HG03064 (cell line): ENCODE measurements around the gene ARHGAP6.

ENCODE experiments used
- ATAC-seq: cut with Tn5 transposase; IDR thresholded peaks from one replicate; pipeline ENCODE4 v1.9.1; 2021; ENCODE audit warnings: low read depth; ENCODE audit not compliant: unreplicated experiment

The ARHGAP6 gene

DNA sequence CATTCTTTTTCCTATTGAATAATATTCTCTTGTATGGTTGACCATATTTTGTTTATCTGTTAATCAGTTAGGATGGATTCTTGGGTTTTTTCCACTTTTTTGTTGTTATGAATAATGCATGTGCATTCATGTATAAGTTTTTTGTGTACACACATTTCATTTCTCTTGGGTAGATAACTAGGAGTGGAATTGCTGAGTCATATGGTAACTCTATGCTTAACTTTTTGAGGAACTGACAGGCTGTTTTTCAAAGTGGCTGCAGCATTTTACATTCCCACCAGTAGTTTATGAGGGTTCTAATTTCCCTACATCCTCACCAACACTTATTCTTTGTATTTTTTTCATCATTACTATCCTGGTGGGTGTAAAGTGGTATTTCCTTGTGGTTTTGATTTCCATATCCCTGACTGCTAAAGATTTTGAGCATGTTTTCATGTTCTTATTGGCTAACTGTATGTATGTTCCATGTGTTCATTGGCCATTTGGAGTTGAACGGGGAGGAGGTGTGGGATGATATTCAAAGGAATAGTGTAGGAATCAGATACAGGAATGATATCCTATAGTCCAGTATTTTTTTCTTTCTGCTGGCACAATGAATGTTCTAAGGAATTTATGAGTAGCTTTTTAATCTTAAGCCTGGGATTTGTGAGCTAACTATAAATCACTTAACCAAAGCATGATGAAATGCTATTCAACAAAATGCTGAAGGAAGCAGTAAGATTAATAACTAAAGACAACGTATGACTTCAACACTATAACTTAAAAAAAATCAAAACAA, 258.2 kb downstream of the ARHGAP6 start:
- ATAC-seq: no peak

DNA sequence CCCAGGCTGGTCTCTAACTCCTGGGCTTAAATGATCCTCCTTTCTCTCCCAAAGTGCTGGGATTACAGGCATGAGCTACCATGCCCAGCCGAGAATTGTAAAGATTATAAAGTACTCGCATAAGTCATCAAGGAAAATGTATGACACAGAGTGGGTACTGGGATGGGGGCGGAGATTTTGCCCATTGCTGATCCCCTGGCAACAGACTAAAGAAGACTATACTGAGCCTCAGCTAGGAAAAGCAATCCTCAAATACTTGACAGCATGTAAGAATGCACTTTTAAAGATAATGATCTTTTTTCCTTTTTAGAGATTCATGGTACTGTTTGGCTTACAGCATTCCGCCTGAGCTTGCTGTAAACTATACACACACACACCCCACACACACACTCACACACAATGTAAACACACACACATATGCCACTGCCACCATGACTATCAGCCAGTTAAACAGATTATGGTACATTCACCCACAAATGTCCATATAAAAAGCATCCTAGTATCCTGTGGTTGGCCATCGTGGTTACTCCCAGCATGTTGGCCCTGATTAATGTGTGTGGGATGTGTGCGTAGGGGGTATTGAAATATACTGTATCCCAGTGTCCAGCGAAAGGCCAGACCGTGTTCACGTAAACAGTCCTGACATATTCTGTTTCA, 259.5 kb downstream of the ARHGAP6 start:
- ATAC-seq: no peak

- no peak for ATAC-seq
Observed at GRCh38 chrX:11403631-11404030, 262.1 kb downstream of the ARHGAP6 start.

DNA sequence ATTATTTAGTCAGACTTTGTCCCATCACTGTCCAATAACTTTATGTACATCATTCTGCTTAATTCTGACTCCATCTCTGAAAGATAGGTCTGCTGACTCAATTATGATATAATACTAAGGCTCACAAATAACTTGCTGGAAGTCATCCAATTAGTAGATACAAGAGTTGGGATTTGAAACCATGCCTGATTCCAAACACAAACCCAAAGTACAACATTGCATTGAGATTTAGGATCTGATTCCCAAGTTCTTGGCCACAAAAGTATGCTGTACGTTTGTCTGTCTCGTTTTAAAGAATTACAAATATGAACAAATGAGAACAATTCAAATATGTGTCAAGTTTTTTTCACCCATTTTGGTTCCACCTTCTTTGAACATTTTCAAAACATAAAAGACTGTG, 263.8 kb downstream of the ARHGAP6 start:
- ATAC-seq: no peak

GRCh38 chrX:11399489-11400094, 266.1 kb downstream of the ARHGAP6 start:
- no peak for ATAC-seq

DNA sequence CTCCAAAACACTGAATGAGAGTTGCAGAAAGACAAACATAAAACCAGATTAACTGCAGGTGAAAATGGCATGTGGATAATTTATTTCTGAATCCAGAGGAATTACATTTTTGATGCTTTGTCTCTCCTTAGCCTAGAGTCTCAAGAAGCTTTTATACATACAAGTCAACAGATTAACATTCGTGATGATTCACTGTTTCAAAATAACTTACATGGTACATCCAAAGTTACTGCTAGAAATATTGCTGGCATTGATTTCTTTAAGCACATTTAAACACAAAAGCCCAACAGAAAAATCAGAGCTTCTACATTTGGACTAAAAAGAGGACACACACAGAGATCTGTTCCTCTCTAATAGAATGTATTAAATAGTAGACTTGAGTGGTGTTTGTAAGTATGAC, 266.9 kb downstream of the ARHGAP6 start:
- ATAC-seq: no peak

GRCh38 chrX:11398139-11398538, 267.6 kb downstream of the ARHGAP6 start:
- no peak for ATAC-seq

GRCh38 chrX:11397680-11398079, 268.0 kb downstream of the ARHGAP6 start:
- ATAC-seq: peak; percentile 83

- no peak for ATAC-seq
Observed at GRCh38 chrX:11395859-11396258, 269.9 kb downstream of the ARHGAP6 start.

DNA sequence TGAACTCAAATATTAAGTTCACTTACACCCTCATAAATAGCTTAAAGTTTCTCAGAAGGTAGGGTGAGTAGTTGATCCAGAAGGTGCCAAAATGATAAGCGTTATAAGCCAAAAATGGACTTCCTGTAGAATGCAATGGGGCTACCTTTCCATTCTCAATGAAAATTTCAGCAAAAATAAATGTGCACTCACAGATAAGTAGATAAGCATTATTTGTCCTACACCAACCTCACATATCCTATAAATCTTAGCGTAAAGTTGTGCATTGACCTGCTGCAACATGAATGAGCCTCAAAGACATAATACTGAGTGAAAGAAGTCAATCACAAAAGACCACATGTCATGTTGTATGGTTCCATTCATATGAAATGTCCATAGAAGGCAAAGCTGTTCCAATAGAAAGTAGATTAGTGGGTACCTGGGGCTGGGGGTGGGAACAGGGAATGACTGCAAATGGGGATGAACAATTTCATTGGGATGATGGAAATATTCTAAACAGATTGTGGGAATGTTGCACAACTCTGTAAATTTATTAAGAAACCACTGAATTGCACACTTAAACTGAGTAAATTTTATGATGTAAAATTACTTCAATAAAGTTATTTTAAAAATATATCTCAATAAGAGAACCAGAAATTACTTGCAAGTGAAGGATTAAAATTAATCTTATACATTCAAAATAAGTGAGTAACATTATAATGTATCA, 271.6 kb downstream of the ARHGAP6 start:
- ATAC-seq: no peak

DNA sequence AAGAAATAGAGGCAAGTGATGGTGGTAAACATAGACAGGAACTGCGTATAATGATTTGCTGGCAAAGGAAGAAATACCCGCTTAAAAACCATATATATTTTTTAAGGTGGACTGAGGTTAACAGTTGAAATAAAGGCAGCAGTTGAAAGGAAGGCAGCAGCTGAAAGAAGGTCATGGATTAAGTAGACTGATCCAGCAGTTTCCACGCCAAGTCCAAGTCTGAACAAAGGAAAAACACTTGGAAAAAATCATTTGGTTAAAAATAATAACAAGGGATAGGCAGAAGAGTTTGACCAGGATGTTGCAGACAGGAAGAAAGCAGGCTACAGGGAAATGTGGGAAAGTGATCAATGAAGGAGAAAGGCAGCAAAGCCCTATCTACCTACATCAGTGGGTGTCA, 278.9 kb downstream of the ARHGAP6 start:
- ATAC-seq: no peak

GRCh38 chrX:11386001-11386523, 279.7 kb downstream of the ARHGAP6 start:
- no peak for ATAC-seq

GRCh38 chrX:11382930-11383329, 282.8 kb downstream of the ARHGAP6 start:
- ATAC-seq: no peak

- no peak for ATAC-seq
Observed at GRCh38 chrX:11381464-11381863, 284.3 kb downstream of the ARHGAP6 start.

DNA sequence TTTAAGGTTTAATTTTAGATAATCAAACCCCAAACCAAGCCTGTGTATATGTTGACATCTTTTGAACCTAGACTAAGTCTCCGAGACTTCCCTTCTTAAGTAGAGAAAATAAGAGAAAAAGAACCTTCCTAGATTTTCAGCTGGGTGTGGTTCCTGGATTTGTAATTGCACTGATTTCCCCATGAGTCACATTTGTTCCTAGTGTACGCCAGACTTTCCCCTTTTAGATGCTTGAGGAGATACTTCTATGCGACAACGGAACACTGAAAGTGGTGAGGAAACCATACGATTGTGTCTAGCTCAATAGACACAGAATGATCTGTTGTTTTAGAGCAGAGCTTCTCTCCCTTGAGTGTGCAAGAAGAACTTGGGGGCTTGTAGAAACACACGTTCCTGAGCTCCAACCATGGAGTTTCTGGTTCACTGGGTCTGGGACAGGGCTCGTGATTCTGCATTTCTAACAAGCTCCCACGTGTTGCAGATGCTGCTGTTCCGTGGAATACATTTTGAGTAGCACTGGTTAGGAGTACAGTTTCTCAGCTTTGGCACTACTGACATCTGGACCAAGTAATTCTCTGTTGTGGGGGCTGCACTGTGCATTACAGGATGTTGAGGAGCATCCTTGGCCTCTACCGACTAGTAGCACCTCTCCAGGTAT, 285.4 kb downstream of the ARHGAP6 start:
- ATAC-seq: no peak

DNA sequence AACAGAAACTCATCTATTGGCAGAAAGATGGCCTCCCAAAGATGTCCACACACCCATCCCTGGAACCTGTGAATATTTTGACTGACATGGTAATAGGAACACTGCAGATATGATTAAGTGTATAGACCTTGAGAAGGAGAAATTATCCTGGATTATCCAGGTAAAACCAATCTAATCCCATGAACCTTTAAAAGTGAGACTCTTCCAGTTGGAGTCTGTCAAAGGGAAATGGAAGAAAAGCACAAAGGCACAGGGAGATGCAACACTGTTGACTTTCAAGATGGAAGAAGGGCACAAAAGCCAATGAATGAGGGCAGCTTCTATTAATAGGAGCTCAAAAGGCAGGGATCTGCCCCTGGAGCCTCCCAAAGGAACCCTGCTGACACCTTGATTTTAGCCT, 289.6 kb downstream of the ARHGAP6 start:
- ATAC-seq: no peak

DNA sequence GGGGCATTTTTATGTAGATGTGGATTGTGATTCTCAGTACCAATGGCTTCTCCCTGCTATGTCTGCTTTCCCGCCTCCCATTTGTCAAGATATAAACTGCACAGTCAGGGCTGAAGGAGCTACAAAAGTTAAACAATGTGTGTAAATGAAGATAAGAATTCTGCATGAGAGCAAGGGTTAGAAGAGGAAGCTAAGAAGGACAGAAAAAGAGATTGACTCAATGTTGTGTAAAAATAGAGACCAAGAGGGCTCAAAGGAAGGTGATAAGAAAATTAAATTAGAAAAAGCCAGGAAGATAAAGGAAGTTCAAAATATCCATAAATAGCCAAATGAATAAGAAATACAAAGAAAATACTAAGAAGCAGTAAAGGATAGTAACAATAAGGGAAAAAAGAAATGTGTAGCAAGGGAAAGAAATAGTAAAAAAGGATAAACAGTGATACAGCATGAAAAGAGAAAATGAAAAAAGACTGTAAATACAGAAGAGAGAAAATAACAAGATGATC, 290.1 kb downstream of the ARHGAP6 start:
- no peak for ATAC-seq

GRCh38 chrX:11374570-11374969, 291.1 kb downstream of the ARHGAP6 start:
- no peak for ATAC-seq

DNA sequence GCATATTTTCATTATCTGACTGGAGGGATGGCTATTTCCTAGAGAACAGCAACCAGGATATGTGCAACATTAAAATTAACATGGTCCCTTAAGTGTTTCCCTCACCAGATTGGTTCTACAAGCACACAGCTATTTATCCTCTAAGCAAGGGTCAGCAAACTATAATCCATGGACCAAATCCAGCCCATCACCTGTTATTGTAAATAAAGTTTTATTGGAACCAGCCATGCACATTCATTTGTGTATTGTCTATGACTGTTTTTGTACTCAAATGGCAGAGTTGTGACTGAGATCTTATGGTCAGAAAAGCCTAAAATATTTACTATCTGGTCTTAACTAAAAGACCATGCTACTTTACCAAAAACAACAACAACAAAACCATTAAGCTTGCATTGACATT, 294.6 kb downstream of the ARHGAP6 start:
- no peak for ATAC-seq
